CD4-positive, alpha-beta T cell treated with Interleukin-6 at 100 ng/mL for 8 hours (primary cell): Measurements from ENCODE around the gene ENOX2.
"Not testable (repeated sequence)": the region's sequence is repeated elsewhere in the genome, so short reads cannot be mapped to it uniquely, and the experiment has no call there.

Source experiments
- DNase-seq: peaks from one replicate; pipeline ENCODE4 v3.0.0-alpha.2; 2020; ENCODE audit warnings: mixed read lengths, low spot score

ENOX2 gene

GRCh38 chrX:130902783-130903613 lies at the start of gene ENOX2:
ENOX2 (minus strand) TSS chrX:130903209; CDS start chrX:130703216, 199,993 bp downstream.
- DNase-seq = peak; percentile 88

GRCh38 chrX:130952266-130953043 lies 49.4 kb upstream of the ENOX2 start:
- DNase-seq = no peak

GRCh38 chrX:130944230-130944629 lies 41.2 kb upstream of the ENOX2 start:
- no peak for DNase-seq

GRCh38 chrX:130937101-130937500 lies 34.1 kb upstream of the ENOX2 start:
- no peak for DNase-seq

- no peak for DNase-seq
Measured at GRCh38 chrX:130933358-130933757, 30.3 kb upstream of the ENOX2 start.

GRCh38 chrX:130920405-130920804 lies 17.4 kb upstream of the ENOX2 start:
- DNase-seq = not testable (repeated sequence)

- not testable (repeated sequence) for DNase-seq
Measured at GRCh38 chrX:130919676-130920075, 16.7 kb upstream of the ENOX2 start.

- not testable (repeated sequence) for DNase-seq
Measured at GRCh38 chrX:130918498-130918897, 15.5 kb upstream of the ENOX2 start.

- peak; percentile 45 for DNase-seq
Measured at GRCh38 chrX:130916636-130917422, 13.8 kb upstream of the ENOX2 start.

GRCh38 chrX:130915302-130915701 lies 12.3 kb upstream of the ENOX2 start:
- no peak for DNase-seq

- DNase-seq = no peak
Measured at GRCh38 chrX:130909469-130910136, 6.6 kb upstream of the ENOX2 start.

- DNase-seq = no peak
Measured at GRCh38 chrX:130906776-130907175, 3.8 kb upstream of the ENOX2 start.

GRCh38 chrX:130902446-130902782 lies 595 bp downstream of the ENOX2 start:
- no peak for DNase-seq

GRCh38 chrX:130896802-130897501 lies 6.1 kb downstream of the ENOX2 start:
- DNase-seq = no peak

- no peak for DNase-seq
Measured at GRCh38 chrX:130896026-130896425, 7.0 kb downstream of the ENOX2 start.

GRCh38 chrX:130895299-130895698 lies 7.7 kb downstream of the ENOX2 start:
- DNase-seq = no peak

- DNase-seq = no peak
Measured at GRCh38 chrX:130893356-130894085, 9.5 kb downstream of the ENOX2 start.

GRCh38 chrX:130887376-130887775 lies 15.6 kb downstream of the ENOX2 start:
- DNase-seq = no peak

- DNase-seq = no peak
Measured at GRCh38 chrX:130885996-130886395, 17.0 kb downstream of the ENOX2 start.

- DNase-seq = no peak
Measured at GRCh38 chrX:130885508-130885907, 17.5 kb downstream of the ENOX2 start.

- DNase-seq = no peak
Measured at GRCh38 chrX:130884627-130885026, 18.4 kb downstream of the ENOX2 start.
